Measurements from ENCODE around the gene LRRC37A3. TPM values are rescaled to one million over a fixed set of nuclear protein-coding genes. Genes with fewer than 3 reads are reported as not detected.
"Not testable (repeated sequence)": the region's sequence is repeated elsewhere in the genome, so short reads cannot be mapped to it uniquely, and the experiment has no call there.

Gene LRRC37A3
- total RNA-seq, 1 experiment from 2014 or later = 7.7 TPM

DNA sequence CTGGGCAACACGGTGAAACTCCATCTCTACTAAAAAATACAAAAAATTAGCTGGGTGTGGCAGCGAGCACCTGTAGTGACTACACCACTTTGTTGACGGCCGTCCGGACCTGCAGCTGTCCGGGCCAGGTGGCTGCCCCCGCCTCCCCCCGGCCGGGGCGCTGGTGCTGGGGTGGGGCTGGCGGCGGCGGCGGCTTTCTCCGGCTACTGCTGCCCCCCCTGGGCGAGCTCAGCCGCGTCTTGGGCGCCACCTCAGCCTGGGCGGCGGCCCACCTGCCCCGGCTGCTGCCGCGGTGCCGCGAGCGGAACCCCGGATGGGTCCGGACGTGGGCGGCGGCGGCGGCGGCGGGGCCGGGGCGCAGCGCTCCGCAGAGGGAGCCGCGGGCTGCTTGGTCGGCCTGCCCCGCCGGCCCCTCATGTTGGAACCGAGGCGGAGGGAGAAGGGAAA, 413 bp downstream of the LRRC37A3 start:
- TF ChIP-seq ZFX (IDR thresholded peaks at IDR 0.05) = peak; percentile 91
- 0 out of 2 replicates have a peak, but pooled peaks have one; percentile 6 for TF ChIP-seq RAD21 (IDR thresholded peaks at IDR 0.05; ENCODE audit: low read depth)
- BruUV-seq (replicated peaks) = not testable (repeated sequence)

DNA sequence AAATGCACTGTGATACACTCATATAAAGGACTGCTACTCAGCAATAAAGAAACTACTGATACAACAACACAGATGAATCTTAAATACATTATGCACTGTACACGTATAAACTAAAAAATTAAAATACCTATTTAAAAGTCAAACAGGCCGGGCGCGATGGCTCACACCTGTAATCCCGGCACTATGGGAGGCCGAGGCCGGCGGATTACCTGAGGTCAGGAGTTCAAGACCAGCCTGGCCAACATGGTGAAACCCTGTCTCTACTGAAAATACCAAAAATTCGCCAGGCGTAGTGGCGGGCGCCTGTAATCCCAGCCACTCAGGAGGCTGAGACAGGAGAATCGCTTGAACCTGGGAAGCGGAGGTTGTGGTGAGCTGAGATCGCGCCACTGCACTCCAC, 1.7 kb downstream of the LRRC37A3 start:
- H3K9me2 ChIP-seq (ENCODE audit: insufficient read depth); H3K27me3 ChIP-seq (ENCODE audit: insufficient read depth, low read length); BruUV-seq (replicated peaks); DNase-seq (ENCODE audit: low read depth, low spot score); H4K20me1 ChIP-seq (ENCODE audit: insufficient read depth); H3K27ac ChIP-seq (ENCODE audit: low read depth, low read length); H3K9ac ChIP-seq (ENCODE audit: low read length); POLR2A ChIA-PET; H3K36me3 ChIP-seq (ENCODE audit: control insufficient read depth in 1 of 2, insufficient read depth in 2 of 2, low read length in 2 of 2); H3K9me3 ChIP-seq (ENCODE audit: control insufficient read depth in 1 of 2, insufficient read depth in 1 of 2, low read depth in 1 of 2, low read length in 2 of 2); CTCF ChIA-PET; ATAC-seq; H3K4me2 ChIP-seq (ENCODE audit: low read length); RAD21 ChIA-PET (ENCODE audit: low non-redundant PET in 1 of 2, low total read pairs in 2 of 2, uncharacterized antibody in 2 of 2, unreplicated experiment in 2 of 2); H3K4me1 ChIP-seq (ENCODE audit: control insufficient read depth in 1 of 2, insufficient read depth in 2 of 2, low read length in 2 of 2); H2AFZ ChIP-seq (ENCODE audit: low read depth, low read length, poor library complexity, severe bottlenecking); intact Hi-C loops (cut with micrococcal nuclease); H3K4me3 ChIP-seq (replicated peaks in 1 of 2; ENCODE audit: low read depth in 1 of 2, low read length in 2 of 2); H3K79me2 ChIP-seq (ENCODE audit: insufficient read depth, low read length): not testable (repeated sequence)

More for the DNA sequence above, 413 bp downstream of the LRRC37A3 start:
- RAD21 ChIA-PET (ENCODE audit: low non-redundant PET in 1 of 2, low total read pairs in 2 of 2, uncharacterized antibody in 2 of 2, unreplicated experiment in 2 of 2); H3K36me3 ChIP-seq (ENCODE audit: control insufficient read depth in 1 of 2, insufficient read depth in 2 of 2, low read length in 2 of 2); H3K9me3 ChIP-seq (ENCODE audit: control insufficient read depth in 1 of 2, insufficient read depth in 1 of 2, low read depth in 1 of 2, low read length in 2 of 2); DNase-seq (ENCODE audit: low read depth, low spot score); H2AFZ ChIP-seq (ENCODE audit: low read depth, low read length, poor library complexity, severe bottlenecking); H3K4me1 ChIP-seq (ENCODE audit: control insufficient read depth in 1 of 2, insufficient read depth in 2 of 2, low read length in 2 of 2); H3K79me2 ChIP-seq (ENCODE audit: insufficient read depth, low read length); H3K27me3 ChIP-seq (ENCODE audit: insufficient read depth, low read length); H4K20me1 ChIP-seq (ENCODE audit: insufficient read depth); H3K9me2 ChIP-seq (ENCODE audit: insufficient read depth): not testable (repeated sequence)
- intact Hi-C loops (cut with micrococcal nuclease) = loop anchor here (2.0 kb wide), 1 partner anchor 280 kb away; no protein-coding TSS in a partner anchor
- CTCF ChIA-PET = interaction anchor here (0.7 to 1.5 kb wide), 2 partner anchors 43 to 56 kb away, joined by 3 to 4 read pairs; no protein-coding TSS in a partner anchor
- H3K4me3 ChIP-seq (replicated peaks in 1 of 2; ENCODE audit: low read depth in 1 of 2, low read length in 2 of 2) = peak overlapping the region; percentile 58 to 68
- POLR2A ChIA-PET = interaction anchor here (1.2 kb wide), 1 partner anchor 56 kb away, joined by 3 read pairs; no protein-coding TSS in a partner anchor
- H3K4me2 ChIP-seq (ENCODE audit: low read length) = peak overlapping the region; percentile 92
- peak; percentile 70 for ATAC-seq
- peak overlapping the region; percentile 81 for H3K9ac ChIP-seq (ENCODE audit: low read length)
- H3K27ac ChIP-seq (ENCODE audit: low read depth, low read length) = peak overlapping the region; percentile 85

DNA sequence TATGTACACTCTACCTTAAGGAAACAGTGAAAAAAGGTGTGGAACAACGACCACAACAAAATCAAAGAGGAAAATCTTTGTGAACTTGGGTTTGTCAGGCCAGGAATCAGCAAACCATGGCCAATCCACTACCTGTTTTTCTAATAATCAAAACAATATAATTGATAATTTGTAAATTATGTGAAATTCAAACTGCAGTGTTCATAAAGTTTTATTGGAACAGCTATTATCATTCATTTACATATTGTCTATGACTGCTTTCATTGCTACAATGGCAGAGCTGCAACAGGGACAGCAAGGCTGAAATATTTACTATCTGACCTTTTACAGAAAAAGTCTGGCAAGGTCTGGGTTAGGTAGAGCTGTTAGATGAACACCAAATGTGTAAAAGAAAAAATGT, 4.0 kb downstream of the LRRC37A3 start:
- RAD21 ChIA-PET (ENCODE audit: low non-redundant PET in 1 of 2, low total read pairs in 2 of 2, uncharacterized antibody in 2 of 2, unreplicated experiment in 2 of 2); intact Hi-C loops (cut with micrococcal nuclease); H3K27me3 ChIP-seq (ENCODE audit: insufficient read depth, low read length); DNase-seq (ENCODE audit: low read depth, low spot score); H3K9me3 ChIP-seq (ENCODE audit: control insufficient read depth in 1 of 2, insufficient read depth in 1 of 2, low read depth in 1 of 2, low read length in 2 of 2); CTCF ChIA-PET; H4K20me1 ChIP-seq (ENCODE audit: insufficient read depth); H3K9ac ChIP-seq (ENCODE audit: low read length); H3K36me3 ChIP-seq (ENCODE audit: control insufficient read depth in 1 of 2, insufficient read depth in 2 of 2, low read length in 2 of 2); H3K9me2 ChIP-seq (ENCODE audit: insufficient read depth); BruUV-seq (replicated peaks); H3K79me2 ChIP-seq (ENCODE audit: insufficient read depth, low read length); H3K4me1 ChIP-seq (ENCODE audit: control insufficient read depth in 1 of 2, insufficient read depth in 2 of 2, low read length in 2 of 2); H3K4me3 ChIP-seq (replicated peaks in 1 of 2; ENCODE audit: low read depth in 1 of 2, low read length in 2 of 2); POLR2A ChIA-PET; ATAC-seq; H3K4me2 ChIP-seq (ENCODE audit: low read length); H2AFZ ChIP-seq (ENCODE audit: low read depth, low read length, poor library complexity, severe bottlenecking); H3K27ac ChIP-seq (ENCODE audit: low read depth, low read length): not testable (repeated sequence)

DNA sequence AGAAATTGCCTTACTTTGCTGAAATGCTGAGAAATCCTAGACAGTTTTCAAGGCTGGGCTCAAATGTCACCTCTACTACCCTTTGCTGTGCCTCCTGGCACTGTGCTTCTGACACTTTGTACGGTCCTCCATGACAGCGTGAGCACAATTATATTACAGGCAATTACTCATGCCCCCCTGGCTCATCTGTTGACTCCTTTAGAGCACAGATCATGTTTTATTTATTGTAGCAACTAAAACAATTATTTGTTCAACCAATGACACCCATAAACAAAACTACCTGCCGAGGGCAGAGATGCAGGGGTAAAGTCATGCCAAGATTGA, 9.1 kb downstream of the LRRC37A3 start:
- RAD21 ChIA-PET (ENCODE audit: low non-redundant PET in 1 of 2, low total read pairs in 2 of 2, uncharacterized antibody in 2 of 2, unreplicated experiment in 2 of 2); H3K9me3 ChIP-seq (ENCODE audit: control insufficient read depth in 1 of 2, insufficient read depth in 1 of 2, low read depth in 1 of 2, low read length in 2 of 2); H4K20me1 ChIP-seq (ENCODE audit: insufficient read depth); H3K4me3 ChIP-seq (replicated peaks in 1 of 2; ENCODE audit: low read depth in 1 of 2, low read length in 2 of 2); H3K4me2 ChIP-seq (ENCODE audit: low read length); BruUV-seq (replicated peaks); H3K9me2 ChIP-seq (ENCODE audit: insufficient read depth); H3K4me1 ChIP-seq (ENCODE audit: control insufficient read depth in 1 of 2, insufficient read depth in 2 of 2, low read length in 2 of 2); DNase-seq (ENCODE audit: low read depth, low spot score); ATAC-seq; H3K27me3 ChIP-seq (ENCODE audit: insufficient read depth, low read length); H2AFZ ChIP-seq (ENCODE audit: low read depth, low read length, poor library complexity, severe bottlenecking); CTCF ChIA-PET; H3K36me3 ChIP-seq (ENCODE audit: control insufficient read depth in 1 of 2, insufficient read depth in 2 of 2, low read length in 2 of 2); H3K27ac ChIP-seq (ENCODE audit: low read depth, low read length); intact Hi-C loops (cut with micrococcal nuclease); H3K9ac ChIP-seq (ENCODE audit: low read length); POLR2A ChIA-PET; H3K79me2 ChIP-seq (ENCODE audit: insufficient read depth, low read length): not testable (repeated sequence)

Measured in HCT116 (cell line).